GM23338 (cell line): ENCODE measurements around the gene ZFPL1. TPM values are rescaled to one million over a fixed set of nuclear protein-coding genes. Genes with fewer than 3 reads are reported as not detected.

Experiments used
- ATAC-seq: fragments of 200-7000 bp; cut with Tn5 transposase; 3 replicates; pipeline ENCODE4 v1.9.1; 2020
- DNase-seq: peaks from one replicate; pipeline ENCODE4 v3.0.0-alpha.2; 2015; ENCODE audit warnings: low spot score
- H2AFZ ChIP-seq: fragments of 200-600 bp; sonication (generic); 2 replicates; pipeline ENCODE4 v1.8.0; 2016; ENCODE audit warnings: antibody characterized with exemption, mild to moderate bottlenecking, moderate library complexity
- H3F3A ChIP-seq: fragments of 200-600 bp; sonication (generic); replicated peaks from 2 replicates; pipeline ENCODE4 v1.8.0; 2017; ENCODE audit warnings: antibody characterized with exemption, mixed run types, low read depth
- H3K27ac ChIP-seq: fragments of 200-600 bp; sonication (generic); 2 replicates; pipeline ENCODE4 v1.6.1; 2016; ENCODE audit warnings: low read depth
- H3K27me3 ChIP-seq: fragments of 200-600 bp; sonication (generic); 2 replicates; pipeline ENCODE4 v1.8.0; 2016; ENCODE audit warnings: mild to moderate bottlenecking, mixed run types, moderate library complexity; ENCODE audit not compliant: insufficient read depth
- H3K36me3 ChIP-seq: fragments of 200-600 bp; sonication (generic); 2 replicates; pipeline ENCODE4 v1.8.0; 2016; ENCODE audit warnings: mild to moderate bottlenecking; ENCODE audit not compliant: insufficient read depth
- H3K4me1 ChIP-seq: fragments of 200-600 bp; sonication (generic); 2 replicates; pipeline ENCODE4 v1.8.0; 2016; ENCODE audit warnings: mild to moderate bottlenecking, moderate library complexity; ENCODE audit not compliant: insufficient read depth
- H3K4me2 ChIP-seq: fragments of 200-600 bp; sonication (generic); 2 replicates; pipeline ENCODE4 v1.7.1; 2017; ENCODE audit warnings: mixed run types
- H3K4me3 ChIP-seq: fragments of 200-600 bp; sonication (generic); 2 replicates; pipeline ENCODE4 v1.6.1; 2016; ENCODE audit warnings: mixed run types
- H3K79me2 ChIP-seq: fragments of 200-600 bp; sonication (generic); replicated peaks from 2 replicates; pipeline ENCODE4 v1.8.0; 2017; ENCODE audit warnings: mild to moderate bottlenecking; ENCODE audit not compliant: insufficient read depth
- H3K9me2 ChIP-seq: fragments of 200-600 bp; sonication (generic); 2 replicates; pipeline ENCODE4 v1.8.0; 2017; ENCODE audit not compliant: insufficient read depth
- H4K20me1 ChIP-seq: fragments of 200-600 bp; sonication (generic); replicated peaks from 2 replicates; pipeline ENCODE4 v1.8.0; 2017; ENCODE audit warnings: mild to moderate bottlenecking; ENCODE audit not compliant: insufficient read depth
- H3K27ac Mint-ChIP-seq: 2 replicates; pipeline ENCODE4 v1.8.0; 2020; ENCODE audit warnings: inconsistent platforms, mild to moderate bottlenecking, moderate library complexity, mixed read lengths
- H3K27me3 Mint-ChIP-seq: 3 replicates; pipeline ENCODE4 v1.8.0; 2022; ENCODE audit warnings: low read depth, mild to moderate bottlenecking, moderate library complexity, mixed read lengths, inconsistent platforms; ENCODE audit not compliant: insufficient read depth, poor library complexity
- H3K36me3 Mint-ChIP-seq: 3 replicates; pipeline ENCODE4 v1.8.0; 2021; ENCODE audit warnings: low read depth, mild to moderate bottlenecking, inconsistent platforms, moderate library complexity, mixed read lengths
- H3K4me1 Mint-ChIP-seq: 3 replicates; pipeline ENCODE4 v1.8.0; 2020; ENCODE audit warnings: mild to moderate bottlenecking, inconsistent platforms, mixed read lengths
- H3K4me3 Mint-ChIP-seq: 3 replicates; pipeline ENCODE4 v1.8.0; 2021; ENCODE audit warnings: moderate library complexity, mild to moderate bottlenecking, inconsistent platforms, mixed read lengths
- H3K9me3 Mint-ChIP-seq: 3 replicates; pipeline ENCODE4 v1.8.0; 2020; ENCODE audit warnings: moderate library complexity, mild to moderate bottlenecking, inconsistent platforms, mixed read lengths
- CREB1 ChIP-seq: fragments of 250-450 bp; sonication (Bioruptor Pico); IDR thresholded peaks from 2 replicates; pipeline ENCODE4 v1.5.0; 2020; ENCODE audit warnings: low read depth, mild to moderate bottlenecking, moderate library complexity
- CTCF ChIP-seq, 2 experiments: fragments of 200-600 bp in 1 of 2; sonication (generic) in 1 of 2; conservative IDR thresholded peaks; 2 replicates each; pipeline versions ENCODE4 v1.5.1 to v1.6.1; 2016 to 2017; ENCODE audit warnings: antibody characterized with exemption in 2 of 2, low read depth in 2 of 2, mild to moderate bottlenecking in 2 of 2, moderate library complexity in 1 of 2
- EZH2 ChIP-seq: fragments of 200-600 bp; sonication (generic); IDR thresholded peaks from one replicate; pipeline ENCODE4 v1.8.0; 2017; ENCODE audit warnings: antibody characterized with exemption, mild to moderate bottlenecking, low read depth; ENCODE audit not compliant: unreplicated experiment
- NANOG ChIP-seq: IDR thresholded peaks from 2 replicates; pipeline ENCODE4 v1.6.1; 2016; ENCODE audit warnings: antibody characterized with exemption, borderline replicate concordance
- POLR2AphosphoS5 ChIP-seq: IDR thresholded peaks from 2 replicates; pipeline ENCODE4 v1.6.1; 2016; ENCODE audit warnings: antibody characterized with exemption, low read depth
- STAT1 ChIP-seq: IDR thresholded peaks from one replicate; pipeline ENCODE4 v1.6.1; 2016; ENCODE audit warnings: antibody characterized with exemption; ENCODE audit not compliant: unreplicated experiment
- ZNF331 ChIP-seq: fragments of 250-450 bp; sonication (Bioruptor Pico); IDR thresholded peaks from 2 replicates; pipeline ENCODE4 v1.5.0; 2020; ENCODE audit warnings: low read depth, mild to moderate bottlenecking, moderate library complexity
- polyA plus RNA-seq: library from polyadenylated mRNA; unstranded; fragments of >200 nt; fragmentation: Nextera tagmentation; extraction: Ambion mirVana; gene quantifications from 2 replicates; pipeline ENCODE4 v1.2.1, GENCODE V29; 2016
- total RNA-seq: library from RNA; depleted of rRNA; stranded (reverse); fragments of >200 nt; shearing (Covaris generic); gene quantifications from 2 replicates; pipeline ENCODE4 v1.2.3, GENCODE V29; 2014

Gene ZFPL1
- total and polyA plus RNA-seq, 2 experiments from 2014 or later = 26.3 to 26.8 TPM

GRCh38 chr11:65077451-65077850 is 6.6 kb upstream of the ZFPL1 start:
- Mint-ChIP-seq H3K4me1 (peaks cover 17% of the 10 kb centered on the region), H3K27me3 (peaks cover 10% of the 10 kb centered on the region), H3K4me3 (no peak overlapping the region; the same call in 2 of the 3 replicates), H3K9me3 (no peaks in the 10 kb centered on the region; the same call in 2 of the 3 replicates), H3K36me3 (peaks cover 64% of the 10 kb centered on the region), H3K27ac (no peak overlapping the region)
- peaks cover 43% of the 10 kb centered on the region for H3K79me2 ChIP-seq
- H2AFZ ChIP-seq = no peak overlapping the region
- H3K27ac ChIP-seq = no peak overlapping the region
- peaks cover 1% of the 10 kb centered on the region; the same call in 1 of the 2 replicates for H3K4me1 ChIP-seq
- no peaks in the 10 kb centered on the region for H3K27me3 ChIP-seq
- H3K4me3 ChIP-seq = no peak overlapping the region
- DNase-seq (no peak), ATAC-seq (no peak)
- H3F3A ChIP-seq = peaks cover 26% of the 10 kb centered on the region; the same call in 1 of the 2 replicates
- H3K36me3 ChIP-seq = peaks cover 16% of the 10 kb centered on the region
- H3K9me2 ChIP-seq = no peaks in the 10 kb centered on the region
- no peak for TF ChIP-seq NANOG
- peaks cover 35% of the 10 kb centered on the region for H4K20me1 ChIP-seq
- H3K4me2 ChIP-seq = no peak overlapping the region

- H4K20me1 ChIP-seq = peaks cover 42% of the 10 kb centered on the region
- H3K4me2 ChIP-seq = no peak overlapping the region
- Mint-ChIP-seq H3K27ac (no peak overlapping the region), H3K36me3 (peaks cover 69% of the 10 kb centered on the region), H3K4me3 (no peak overlapping the region), H3K27me3 (peaks cover 8% of the 10 kb centered on the region), H3K9me3 (no peaks in the 10 kb centered on the region; the same call in 2 of the 3 replicates), H3K4me1 (peaks cover 23% of the 10 kb centered on the region)
- ATAC-seq (peak; percentile 93), DNase-seq (peak; percentile 80)
- H3K27me3 ChIP-seq = no peaks in the 10 kb centered on the region
- peaks cover 50% of the 10 kb centered on the region for H3K79me2 ChIP-seq
- peak overlapping the region; percentile 74; the same call in 1 of the 2 replicates for H3K27ac ChIP-seq
- no peak overlapping the region for H2AFZ ChIP-seq
- H3K9me2 ChIP-seq = no peaks in the 10 kb centered on the region
- H3K36me3 ChIP-seq = peaks cover 16% of the 10 kb centered on the region
- peaks cover 29% of the 10 kb centered on the region; the same call in 1 of the 2 replicates for H3F3A ChIP-seq
- no peak overlapping the region for H3K4me3 ChIP-seq
- TF ChIP-seq CTCF (conservative IDR thresholded peaks at IDR 0.05; ENCODE audit: low read depth in 2 of 2) (peak; percentile 63 to 66), NANOG (no peak)
- peaks cover 8% of the 10 kb centered on the region; the same call in 1 of the 2 replicates for H3K4me1 ChIP-seq
These were observed 5.9 kb upstream of the ZFPL1 start for GRCh38 chr11:65078151-65078550.

GRCh38 chr11:65078786-65079342 is 5.2 kb upstream of the ZFPL1 start:
- no peak for ATAC-seq
- H3K79me2 ChIP-seq = peaks cover 57% of the 10 kb centered on the region

More at GRCh38 chr11:65078786-65079342, 5.2 kb upstream of the ZFPL1 start:
- no peak overlapping the region for H3K4me3 ChIP-seq
- H3K27ac Mint-ChIP-seq = no peak overlapping the region
- no peaks in the 10 kb centered on the region; the same call in 2 of the 3 replicates for H3K9me3 Mint-ChIP-seq
- H4K20me1 ChIP-seq = peaks cover 45% of the 10 kb centered on the region
- TF ChIP-seq POLR2AphosphoS5 (no peak), CREB1 (CRISPR knock-in tag) (no peak), STAT1 (no peak), EZH2 (no peak), CTCF (conservative IDR thresholded peaks at IDR 0.05; ENCODE audit: low read depth in 2 of 2) (no peak), ZNF331 (CRISPR knock-in tag) (no peak), NANOG (no peak)
- no peaks in the 10 kb centered on the region for H3K9me2 ChIP-seq
- no peak overlapping the region; the same call in 2 of the 3 replicates for H3K4me3 Mint-ChIP-seq
- peaks cover 16% of the 10 kb centered on the region for H3K36me3 ChIP-seq
- no peak overlapping the region for H2AFZ ChIP-seq
- H3K27me3 Mint-ChIP-seq = peaks cover 5% of the 10 kb centered on the region
- H3K27ac ChIP-seq = peak overlapping the region; percentile 74; the same call in 1 of the 2 replicates
- no peaks in the 10 kb centered on the region for H3K27me3 ChIP-seq
- H3K36me3 Mint-ChIP-seq = peaks cover 69% of the 10 kb centered on the region
- DNase-seq = no peak
- H3K4me2 ChIP-seq = no peak overlapping the region
- H3K4me1 ChIP-seq = peaks cover 8% of the 10 kb centered on the region; the same call in 1 of the 2 replicates
- H3F3A ChIP-seq = peaks cover 29% of the 10 kb centered on the region; the same call in 1 of the 2 replicates
- H3K4me1 Mint-ChIP-seq = peaks cover 24% of the 10 kb centered on the region
